Glutamatergic neuron (in vitro differentiated cells): ENCODE results near the gene INSYN1. TPM values are rescaled to one million over a fixed set of nuclear protein-coding genes. Genes with fewer than 3 reads are reported as not detected.
A peak's percentile ranks its signal among the peaks of the same experiment; 100 is the strongest.

Experiments
- DNase-seq: peaks from one replicate; pipeline ENCODE4 v3.0.0; 2022
- H3K27ac Mint-ChIP-seq: one replicate; pipeline ENCODE4 v1.8.0; 2020; ENCODE audit warnings: mild to moderate bottlenecking, mixed read lengths, inconsistent platforms; ENCODE audit not compliant: unreplicated experiment
- H3K27me3 Mint-ChIP-seq: one replicate; pipeline ENCODE4 v1.8.0; 2020; ENCODE audit warnings: mild to moderate bottlenecking, moderate library complexity, mixed read lengths, inconsistent platforms; ENCODE audit not compliant: unreplicated experiment
- H3K36me3 Mint-ChIP-seq: one replicate; pipeline ENCODE4 v1.8.0; 2020; ENCODE audit warnings: mild to moderate bottlenecking, mixed read lengths, inconsistent platforms; ENCODE audit not compliant: unreplicated experiment
- H3K4me1 Mint-ChIP-seq: one replicate; pipeline ENCODE4 v1.8.0; 2020; ENCODE audit warnings: mild to moderate bottlenecking, low read depth, mixed read lengths, inconsistent platforms; ENCODE audit not compliant: unreplicated experiment
- H3K4me3 Mint-ChIP-seq: one replicate; pipeline ENCODE4 v1.8.0; 2020; ENCODE audit warnings: mild to moderate bottlenecking, mixed read lengths, inconsistent platforms; ENCODE audit not compliant: unreplicated experiment
- H3K9me3 Mint-ChIP-seq: one replicate; pipeline ENCODE4 v1.8.0; 2020; ENCODE audit warnings: mild to moderate bottlenecking, moderate library complexity, mixed read lengths, inconsistent platforms; ENCODE audit not compliant: unreplicated experiment
- CTCF ChIP-seq: fragments of 200-600 bp; sonication (generic); IDR thresholded peaks from one replicate; pipeline ENCODE4 v1.5.0; 2021; ENCODE audit not compliant: partially characterized antibody, unreplicated experiment
- total RNA-seq: library from RNA; stranded (reverse); fragmentation: NEBNext Ultra II Directional; extraction: Animal tissue kit (Norgen Biotek cat#: 25700); gene quantifications from one replicate; pipeline ENCODE4 v1.2.1, GENCODE V29; 2021; ENCODE audit not compliant: unreplicated experiment

Gene INSYN1
- total RNA-seq, 1 donor from 2014 or later = 86.6 TPM

- Mint-ChIP-seq H3K4me3 (peak overlapping the region; percentile 72), H3K27me3 (peaks cover 16% of the 10 kb centered on the region), H3K4me1 (peaks cover 33% of the 10 kb centered on the region), H3K27ac (no peak overlapping the region), H3K36me3 (no peaks in the 10 kb centered on the region), H3K9me3 (peaks cover 8% of the 10 kb centered on the region)
- DNase-seq = no peak
- TF ChIP-seq CTCF = no peak
These were observed 65.8 kb downstream of the INSYN1 start for GRCh38 chr15:73687351-73687750.

GRCh38 chr15:73686781-73687256 lies 66.3 kb downstream of the INSYN1 start:
- TF ChIP-seq CTCF = no peak
- Mint-ChIP-seq H3K27me3 (peaks cover 16% of the 10 kb centered on the region), H3K27ac (peak overlapping the region; percentile 49), H3K4me1 (peaks cover 36% of the 10 kb centered on the region), H3K9me3 (peaks cover 10% of the 10 kb centered on the region), H3K4me3 (peak overlapping the region; percentile 99), H3K36me3 (no peaks in the 10 kb centered on the region)
- DNase-seq = no peak

- no peak for TF ChIP-seq CTCF
- Mint-ChIP-seq H3K36me3 (no peaks in the 10 kb centered on the region), H3K27ac (peak overlapping the region; percentile 88), H3K27me3 (peaks cover 16% of the 10 kb centered on the region), H3K9me3 (peaks cover 10% of the 10 kb centered on the region), H3K4me3 (peak overlapping the region; percentile 99), H3K4me1 (peaks cover 36% of the 10 kb centered on the region)
- DNase-seq = no peak
These were observed 67.2 kb downstream of the INSYN1 start for GRCh38 chr15:73685981-73686380.

Other genes with a start within 250 kb of the INSYN1 start
- gene NPTN, start 120.0 kb downstream of the INSYN1 start, total RNA-seq = 86.6 TPM
- gene CD276, start 69.0 kb downstream of the INSYN1 start, total RNA-seq = 192 TPM
- gene TBC1D21, start 120.2 kb upstream of the INSYN1 start, total RNA-seq = not detected
- 163 TPM for gene LOXL1, start 173.1 kb upstream of the INSYN1 start, total RNA-seq
- gene STOML1, start 238.9 kb upstream of the INSYN1 start, total RNA-seq = 19.5 TPM
- 27.6 TPM for gene PML, start 241.4 kb upstream of the INSYN1 start, total RNA-seq